Glutamatergic neuron (in vitro differentiated cells): ENCODE measurements around the gene TP53BP2. TPM values are rescaled to one million over a fixed set of nuclear protein-coding genes. Genes with fewer than 3 reads are reported as not detected.
"Not testable (repeated sequence)": the region's sequence is repeated elsewhere in the genome, so short reads cannot be mapped to it uniquely, and the experiment has no call there.

Source experiments
- DNase-seq: peaks from one replicate; pipeline ENCODE4 v3.0.0; 2022
- H3K27ac Mint-ChIP-seq: one replicate; pipeline ENCODE4 v1.8.0; 2020; ENCODE audit warnings: mild to moderate bottlenecking, mixed read lengths, inconsistent platforms; ENCODE audit not compliant: unreplicated experiment
- H3K27me3 Mint-ChIP-seq: one replicate; pipeline ENCODE4 v1.8.0; 2020; ENCODE audit warnings: mild to moderate bottlenecking, moderate library complexity, mixed read lengths, inconsistent platforms; ENCODE audit not compliant: unreplicated experiment
- H3K36me3 Mint-ChIP-seq: one replicate; pipeline ENCODE4 v1.8.0; 2020; ENCODE audit warnings: mild to moderate bottlenecking, mixed read lengths, inconsistent platforms; ENCODE audit not compliant: unreplicated experiment
- H3K4me1 Mint-ChIP-seq: one replicate; pipeline ENCODE4 v1.8.0; 2020; ENCODE audit warnings: mild to moderate bottlenecking, low read depth, mixed read lengths, inconsistent platforms; ENCODE audit not compliant: unreplicated experiment
- H3K4me3 Mint-ChIP-seq: one replicate; pipeline ENCODE4 v1.8.0; 2020; ENCODE audit warnings: mild to moderate bottlenecking, mixed read lengths, inconsistent platforms; ENCODE audit not compliant: unreplicated experiment
- H3K9me3 Mint-ChIP-seq: one replicate; pipeline ENCODE4 v1.8.0; 2020; ENCODE audit warnings: mild to moderate bottlenecking, moderate library complexity, mixed read lengths, inconsistent platforms; ENCODE audit not compliant: unreplicated experiment
- CTCF ChIP-seq: fragments of 200-600 bp; sonication (generic); IDR thresholded peaks from one replicate; pipeline ENCODE4 v1.5.0; 2021; ENCODE audit not compliant: partially characterized antibody, unreplicated experiment
- total RNA-seq: library from RNA; stranded (reverse); fragmentation: NEBNext Ultra II Directional; extraction: Animal tissue kit (Norgen Biotek cat#: 25700); gene quantifications from one replicate; pipeline ENCODE4 v1.2.1, GENCODE V29; 2021; ENCODE audit not compliant: unreplicated experiment

The TP53BP2 gene
- total RNA-seq, 1 donor from 2014 or later = 50.7 TPM

- Mint-ChIP-seq H3K27ac (peak overlapping the region; percentile 97), H3K4me1 (peaks cover 4% of the 10 kb centered on the region), H3K9me3 (no peaks in the 10 kb centered on the region), H3K4me3 (peak overlapping the region; percentile 98), H3K27me3 (peaks cover 6% of the 10 kb centered on the region), H3K36me3 (no peaks in the 10 kb centered on the region)
- no peak for TF ChIP-seq CTCF
- DNase-seq = peak; percentile 31
Measured at GRCh38 chr1:223844787-223845036, 1.0 kb downstream of the TP53BP2 start.

GRCh38 chr1:223843934-223844786 is 1.6 kb downstream of the TP53BP2 start:
- H3K27me3 Mint-ChIP-seq = peaks cover 6% of the 10 kb centered on the region
- no peaks in the 10 kb centered on the region for H3K9me3 Mint-ChIP-seq
- DNase-seq = no peak
- no peak for TF ChIP-seq CTCF
- peak overlapping the region; percentile 98 for H3K4me3 Mint-ChIP-seq
- no peaks in the 10 kb centered on the region for H3K36me3 Mint-ChIP-seq
- no peak overlapping the region for H3K27ac Mint-ChIP-seq
- H3K4me1 Mint-ChIP-seq = peaks cover 4% of the 10 kb centered on the region

GRCh38 chr1:223842784-223843183 is 3.0 kb downstream of the TP53BP2 start:
- Mint-ChIP-seq H3K27me3 (peaks cover 6% of the 10 kb centered on the region), H3K36me3 (no peaks in the 10 kb centered on the region), H3K9me3 (no peaks in the 10 kb centered on the region), H3K4me3 (no peak overlapping the region), H3K4me1 (peaks cover 14% of the 10 kb centered on the region), H3K27ac (no peak overlapping the region)
- TF ChIP-seq CTCF = no peak
- DNase-seq = no peak

- not testable (repeated sequence) for DNase-seq, H3K36me3 Mint-ChIP-seq, H3K4me3 Mint-ChIP-seq, H3K27ac Mint-ChIP-seq, H3K27me3 Mint-ChIP-seq, H3K9me3 Mint-ChIP-seq
- H3K4me1 Mint-ChIP-seq = peaks cover 16% of the 10 kb centered on the region
Measured at GRCh38 chr1:223841977-223842623, 3.6 kb downstream of the TP53BP2 start.

- TF ChIP-seq CTCF = no peak
- Mint-ChIP-seq H3K27me3 (peaks cover 4% of the 10 kb centered on the region), H3K9me3 (no peaks in the 10 kb centered on the region), H3K4me1 (peaks cover 12% of the 10 kb centered on the region), H3K36me3 (no peaks in the 10 kb centered on the region), H3K27ac (no peak overlapping the region), H3K4me3 (no peak overlapping the region)
- DNase-seq = no peak
Measured at GRCh38 chr1:223840254-223840653, 5.5 kb downstream of the TP53BP2 start.
